H7 (cell line): ENCODE results near the gene SRRT. TPM values are rescaled to one million over a fixed set of nuclear protein-coding genes. Genes with fewer than 3 reads are reported as not detected.
"Not testable (repeated sequence)": the region's sequence is repeated elsewhere in the genome, so short reads cannot be mapped to it uniquely, and the experiment has no call there.

Experiments
- DNase-seq: peaks from one replicate; pipeline ENCODE4 v3.0.0; 2012
- H3K27me3 ChIP-seq: 2 replicates; pipeline ENCODE4 v1.6.0; 2011; ENCODE audit warnings: mild to moderate bottlenecking, low read length; ENCODE audit not compliant: control insufficient read depth, insufficient read depth
- H3K36me3 ChIP-seq: replicated peaks from 2 replicates; pipeline ENCODE4 v1.5.1; 2011; ENCODE audit warnings: low read length; ENCODE audit not compliant: control insufficient read depth, insufficient read depth
- H3K4me3 ChIP-seq: 2 replicates; pipeline ENCODE4 v1.5.1; 2011; ENCODE audit warnings: low read depth, mild to moderate bottlenecking, control low read depth, low read length, moderate library complexity; ENCODE audit not compliant: insufficient read depth
- total RNA-seq: library from RNA; depleted of rRNA; stranded (reverse); fragments of >200 nt; shearing (Covaris generic); gene quantifications from 2 replicates; pipeline ENCODE4 v1.2.3, GENCODE V29; 2014

SRRT gene
- total RNA-seq, 1 experiment from 2014 or later = 101 TPM

- no peak for DNase-seq
- no peak overlapping the region for H3K4me3 ChIP-seq
- no peaks in the 10 kb centered on the region for H3K36me3 ChIP-seq
- no peaks in the 10 kb centered on the region for H3K27me3 ChIP-seq
Measured at GRCh38 chr7:100840470-100841100, 34.3 kb upstream of the SRRT start.

GRCh38 chr7:100847360-100847759 is 27.5 kb upstream of the SRRT start:
- no peaks in the 10 kb centered on the region for H3K27me3 ChIP-seq
- no peak for DNase-seq
- no peaks in the 10 kb centered on the region for H3K36me3 ChIP-seq
- no peak overlapping the region for H3K4me3 ChIP-seq

GRCh38 chr7:100852048-100852872 is 22.6 kb upstream of the SRRT start, which contains the start of gene SLC12A9:
Gene SLC12A9 (plus strand): TSS chr7:100852713. CDS start chr7:100854198, 1,485 bp downstream.
- peak within 1 kb of the TSS; percentile 69 for H3K4me3 ChIP-seq
- H3K27me3 ChIP-seq = no peaks in the 10 kb centered on the region; the same call in 1 of the 2 replicates
- peak; percentile 100 for DNase-seq
- no peaks in the 10 kb centered on the region; the same call in 1 of the 2 replicates for H3K36me3 ChIP-seq

- Histone ChIP-seq H3K27me3 (no peaks in the 10 kb centered on the region; the same call in 1 of the 2 replicates), H3K4me3 (no peak overlapping the region), H3K36me3 (no peaks in the 10 kb centered on the region; the same call in 1 of the 2 replicates)
- peak; percentile 61 for DNase-seq
Measured at GRCh38 chr7:100854146-100854895, 20.6 kb upstream of the SRRT start.

GRCh38 chr7:100854899-100855298 is 20.0 kb upstream of the SRRT start:
- H3K4me3 ChIP-seq, H3K36me3 ChIP-seq, DNase-seq, H3K27me3 ChIP-seq: not testable (repeated sequence)

GRCh38 chr7:100855515-100855914 is 19.4 kb upstream of the SRRT start:
- Histone ChIP-seq H3K36me3 (peaks cover 3% of the 10 kb centered on the region), H3K27me3 (no peaks in the 10 kb centered on the region; the same call in 1 of the 2 replicates), H3K4me3 (no peak overlapping the region)
- DNase-seq = peak; percentile 6

- no peak overlapping the region for H3K4me3 ChIP-seq
- H3K36me3 ChIP-seq = peaks cover 7% of the 10 kb centered on the region
- peak; percentile 41 for DNase-seq
Measured at GRCh38 chr7:100856871-100857282, 18.0 kb upstream of the SRRT start.

GRCh38 chr7:100859856-100860255 is 15.0 kb upstream of the SRRT start:
- Histone ChIP-seq H3K36me3 (peaks cover 11% of the 10 kb centered on the region), H3K4me3 (no peak overlapping the region), H3K27me3 (no peaks in the 10 kb centered on the region)
- peak; percentile 43 for DNase-seq

More at GRCh38 chr7:100856871-100857282, 18.0 kb upstream of the SRRT start:
- H3K27me3 ChIP-seq = no peaks in the 10 kb centered on the region; the same call in 1 of the 2 replicates

- Histone ChIP-seq H3K36me3 (peaks cover 11% of the 10 kb centered on the region), H3K27me3 (no peaks in the 10 kb centered on the region), H3K4me3 (no peak overlapping the region)
- peak; percentile 43 for DNase-seq
Measured at GRCh38 chr7:100860702-100861615, 13.9 kb upstream of the SRRT start.

GRCh38 chr7:100861616-100861985 is 13.3 kb upstream of the SRRT start:
- no peak for DNase-seq
- H3K27me3 ChIP-seq = no peaks in the 10 kb centered on the region
- H3K4me3 ChIP-seq = no peak overlapping the region
- peaks cover 11% of the 10 kb centered on the region for H3K36me3 ChIP-seq

GRCh38 chr7:100863406-100863950 is 11.4 kb upstream of the SRRT start:
- DNase-seq = peak; percentile 13

GRCh38 chr7:100864263-100864845 is 10.5 kb upstream of the SRRT start:
- H3K36me3 ChIP-seq = peaks cover 14% of the 10 kb centered on the region
- no peak overlapping the region for H3K4me3 ChIP-seq
- H3K27me3 ChIP-seq = no peaks in the 10 kb centered on the region
- peak; percentile 21 for DNase-seq

More at GRCh38 chr7:100863406-100863950, 11.4 kb upstream of the SRRT start:
- Histone ChIP-seq H3K36me3 (peaks cover 13% of the 10 kb centered on the region), H3K27me3 (no peaks in the 10 kb centered on the region), H3K4me3 (no peak overlapping the region)

GRCh38 chr7:100865372-100865911 is 9.5 kb upstream of the SRRT start:
- DNase-seq = peak; percentile 83
- Histone ChIP-seq H3K27me3 (no peaks in the 10 kb centered on the region), H3K36me3 (peaks cover 16% of the 10 kb centered on the region), H3K4me3 (no peak overlapping the region)
